Uterus (tissue), 4 donors: ENCODE results near the gene MYO9B. TPM values are rescaled to one million over a fixed set of nuclear protein-coding genes. Genes with fewer than 3 reads are reported as not detected.

ENCODE experiments used
- DNase-seq, 2 donors: peaks; one replicate each; pipeline ENCODE4 v3.0.0-alpha.2; 2019 to 2020
- H3K27ac ChIP-seq, 2 donors: fragments of 200-600 bp; sonication (generic); 1 replicate in 1 of 2; 2 replicates in 1 of 2; pipeline ENCODE4 v1.5.1; 2016 to 2018
- H3K27me3 ChIP-seq, 2 donors: fragments of 200-600 bp; sonication (generic); one replicate each; pipeline ENCODE4 v1.5.1; 2018 to 2019; ENCODE audit warnings: control low read depth in 1 of 2
- H3K36me3 ChIP-seq, 2 donors: fragments of 200-600 bp; sonication (generic); one replicate each; pipeline ENCODE4 v1.5.1; 2019; ENCODE audit warnings: control low read depth in 1 of 2
- H3K4me1 ChIP-seq, 2 donors: fragments of 200-600 bp; sonication (generic); one replicate each; pipeline ENCODE4 v1.5.1; 2018 to 2019; ENCODE audit warnings: control low read depth in 1 of 2
- H3K4me3 ChIP-seq, 2 donors: fragments of 200-600 bp; sonication (generic); 1 replicate in 1 of 2; 2 replicates in 1 of 2; pipeline ENCODE4 v1.5.1; 2018 to 2019; ENCODE audit warnings: mild to moderate bottlenecking in 1 of 2
- H3K9me3 ChIP-seq, 2 donors: fragments of 200-600 bp; sonication (generic); one replicate each; pipeline ENCODE4 v1.5.1; 2019; ENCODE audit warnings: control low read depth in 1 of 2
- CTCF ChIP-seq, 4 experiments: fragments of 200-600 bp in 2 of 4; fragments of 450-650 bp in 2 of 4; sonication (generic) in 2 of 4; IDR thresholded peaks; one replicate each; pipeline ENCODE4 v1.5.1; 2016 to 2019; ENCODE audit warnings: antibody characterized with exemption in 4 of 4, mild to moderate bottlenecking in 2 of 4, moderate library complexity in 1 of 4
- POLR2A ChIP-seq, 2 donors: fragments of 450-650 bp; IDR thresholded peaks; one replicate each; pipeline ENCODE4 v1.6.1; 2016; ENCODE audit warnings: antibody characterized with exemption in 2 of 2, mild to moderate bottlenecking in 1 of 2, moderate library complexity in 1 of 2
- intact Hi-C: fragments of 100-400 bp; cut with DNase I; formaldehyde crosslinking; loops from one replicate; pipeline ENCODE4 v1.15.1; 2023; ENCODE audit warnings: low total_unique reads
- total RNA-seq, 4 donors: library from RNA; depleted of rRNA in 3 of 4; stranded (reverse); fragments of >200 nt in 3 of 4; gene quantifications; one replicate each; pipeline versions ENCODE4 v1.1.0 to v1.2.4, GENCODE V29; 2014 to 2023
- donor health status: DM: yes; HTN: yes; CAD: no.

Gene MYO9B
- total RNA-seq, 4 donors from 2014 or later, result 17.6 to 117 (median 54.1) TPM

- peak overlapping the region; percentile 92 to 93 for H3K27ac ChIP-seq
- no peaks in the 10 kb centered on the region for H3K27me3 ChIP-seq
- H3K9me3 ChIP-seq, result no peaks in the 10 kb centered on the region
- no peak for DNase-seq
- no peaks in the 10 kb centered on the region for H3K36me3 ChIP-seq
- TF ChIP-seq CTCF (IDR thresholded peaks at IDR 0.05) (no peak), POLR2A (IDR thresholded peaks at IDR 0.05) (no peak)
- no peak overlapping the region for H3K4me3 ChIP-seq
- intact Hi-C loops, result no loop called here
- peaks cover 10 to 11% of the 10 kb centered on the region in 2 donors for H3K4me1 ChIP-seq
These were observed 32.8 kb downstream of the MYO9B start for GRCh38 chr19:17108453-17108784.

- no peak for DNase-seq
- Histone ChIP-seq H3K27ac (peak overlapping the region; percentile 92 to 93), H3K4me1 (peaks cover 10 to 11% of the 10 kb centered on the region in 2 donors), H3K27me3 (no peaks in the 10 kb centered on the region), H3K4me3 (no peak overlapping the region), H3K36me3 (no peaks in the 10 kb centered on the region), H3K9me3 (no peaks in the 10 kb centered on the region)
- no peak for TF ChIP-seq POLR2A (IDR thresholded peaks at IDR 0.05)
- TF ChIP-seq CTCF (IDR thresholded peaks at IDR 0.05), result no peak
- intact Hi-C loops, result no loop called here
These were observed 33.7 kb downstream of the MYO9B start for GRCh38 chr19:17109300-17109699.

GRCh38 chr19:17109962-17110598, 34.5 kb downstream of the MYO9B start:
- intact Hi-C loops, result no loop called here
- DNase-seq, result no peak
- peaks cover 10 to 11% of the 10 kb centered on the region in 2 donors for H3K4me1 ChIP-seq

GRCh38 chr19:17110599-17110966, 35.0 kb downstream of the MYO9B start:
- H3K36me3 ChIP-seq, result no peaks in the 10 kb centered on the region
- H3K27me3 ChIP-seq, result no peaks in the 10 kb centered on the region
- DNase-seq, result no peak
- H3K27ac ChIP-seq, result peak overlapping the region in 1 of 2 donors; percentile 8
- H3K4me3 ChIP-seq, result no peak overlapping the region
- no peak for TF ChIP-seq POLR2A (IDR thresholded peaks at IDR 0.05)
- no peak for TF ChIP-seq CTCF (IDR thresholded peaks at IDR 0.05)
- intact Hi-C loops, result no loop called here
- H3K4me1 ChIP-seq, result peaks cover 10 to 11% of the 10 kb centered on the region in 2 donors
- H3K9me3 ChIP-seq, result no peaks in the 10 kb centered on the region

More at GRCh38 chr19:17109962-17110598, 34.5 kb downstream of the MYO9B start:
- no peaks in the 10 kb centered on the region for H3K36me3 ChIP-seq
- no peaks in the 10 kb centered on the region for H3K27me3 ChIP-seq
- peak overlapping the region; percentile 92 to 93 for H3K27ac ChIP-seq
- TF ChIP-seq POLR2A (IDR thresholded peaks at IDR 0.05) (no peak), CTCF (IDR thresholded peaks at IDR 0.05) (no peak)
- no peak overlapping the region for H3K4me3 ChIP-seq
- H3K9me3 ChIP-seq, result no peaks in the 10 kb centered on the region

- no peak overlapping the region for H3K27ac ChIP-seq
- H3K9me3 ChIP-seq, result no peaks in the 10 kb centered on the region
- peaks cover 9 to 10% of the 10 kb centered on the region in 2 donors for H3K4me1 ChIP-seq
- intact Hi-C loops, result no loop called here
- DNase-seq, result no peak
- TF ChIP-seq CTCF (IDR thresholded peaks at IDR 0.05) (no peak), POLR2A (IDR thresholded peaks at IDR 0.05) (no peak)
- H3K36me3 ChIP-seq, result no peaks in the 10 kb centered on the region
- no peak overlapping the region for H3K4me3 ChIP-seq
- H3K27me3 ChIP-seq, result no peaks in the 10 kb centered on the region
These were observed 36.2 kb downstream of the MYO9B start for GRCh38 chr19:17111766-17112165.
